ENCODE measurements around the gene FHOD3.

The FHOD3 gene

DNA sequence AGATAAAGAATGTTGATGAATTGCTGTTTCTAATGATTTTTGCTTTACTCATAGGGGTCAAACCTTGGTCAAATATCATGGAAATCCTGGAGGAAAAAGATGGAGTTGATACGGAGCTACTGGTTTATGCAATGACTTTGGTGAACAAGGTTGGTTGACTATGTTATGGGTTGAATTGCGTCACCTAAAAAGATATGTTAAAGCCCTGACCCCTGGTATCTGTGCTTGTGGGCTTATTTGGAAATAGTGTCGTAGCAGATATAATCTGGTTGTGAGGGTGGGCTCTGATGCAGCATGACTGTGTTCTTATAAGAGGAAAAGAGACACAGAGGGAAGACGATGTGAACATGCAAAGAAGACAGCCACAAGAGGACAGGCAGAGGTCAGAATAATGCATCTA lies 305.1 kb downstream of the FHOD3 start:
- no peak for DNase-seq

DNA sequence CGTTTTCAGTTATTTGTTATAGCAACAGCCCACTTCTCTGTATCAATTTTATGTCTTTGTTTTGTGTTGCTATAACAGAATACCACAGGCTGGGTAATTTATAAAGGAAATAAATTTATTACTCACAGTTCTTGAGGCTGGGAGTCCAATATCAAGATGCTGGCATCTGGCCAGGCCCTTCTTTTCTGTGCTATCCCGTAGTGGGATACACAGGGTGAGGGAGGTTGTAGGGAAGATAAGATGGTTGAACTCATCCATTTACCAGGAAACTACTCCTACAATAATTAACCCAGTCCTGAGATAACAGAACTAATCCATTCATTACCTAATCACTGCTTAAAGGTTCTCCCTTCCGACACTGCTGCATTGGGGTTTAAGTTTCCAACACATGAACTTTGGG lies 310.6 kb downstream of the FHOD3 start:
- DNase-seq: no peak

DNA sequence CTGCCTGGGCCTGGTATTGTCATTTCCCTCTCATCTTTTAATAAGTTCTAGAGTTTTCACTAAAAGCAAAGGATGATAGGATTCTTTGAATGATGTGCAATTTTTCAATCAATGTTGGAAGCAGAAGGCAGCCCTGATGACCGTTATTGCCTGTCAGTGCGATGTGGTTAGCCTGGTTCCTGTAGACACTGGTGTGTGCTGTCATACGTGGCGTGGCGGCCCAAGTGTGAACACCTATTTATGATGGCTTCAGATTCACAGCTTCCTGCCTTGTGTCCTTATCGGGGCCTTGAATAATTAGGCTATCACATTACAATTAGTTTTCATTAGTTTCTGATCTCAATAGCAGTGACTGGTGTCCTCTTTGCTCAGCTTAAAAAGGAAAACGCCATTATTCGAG lies 312.7 kb downstream of the FHOD3 start:
- DNase-seq: no peak

- DNase-seq: no peak
These were observed 313.1 kb downstream of the FHOD3 start for GRCh38 chr18:36610661-36611060.

- DNase-seq: no peak
These were observed 315.6 kb downstream of the FHOD3 start for GRCh38 chr18:36613069-36613468.

GRCh38 chr18:36613810-36614209 lies 316.3 kb downstream of the FHOD3 start:
- no peak for DNase-seq

GRCh38 chr18:36620788-36621187 lies 323.3 kb downstream of the FHOD3 start:
- no peak for DNase-seq

GRCh38 chr18:36622610-36623009 lies 325.1 kb downstream of the FHOD3 start:
- no peak for DNase-seq

DNA sequence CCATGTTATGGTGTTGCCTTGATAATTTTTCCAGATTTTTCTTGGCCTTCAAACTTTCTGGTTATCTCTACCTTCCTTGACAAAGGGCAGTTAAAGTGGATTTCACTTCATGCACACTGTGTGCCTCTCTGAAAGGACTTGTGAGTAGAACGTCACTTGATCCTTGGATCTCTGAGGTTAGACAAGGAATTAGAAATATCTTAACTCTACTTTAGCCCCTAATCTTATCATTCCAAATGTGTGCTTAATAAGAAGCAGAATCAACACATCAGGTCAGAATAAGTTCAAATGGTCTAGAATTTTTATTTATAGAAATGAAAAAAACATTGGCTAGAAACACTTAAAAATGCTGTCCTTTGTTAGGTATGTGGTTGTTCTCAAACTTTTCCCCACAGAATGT lies 325.6 kb downstream of the FHOD3 start:
- DNase-seq: no peak

GRCh38 chr18:36623681-36624190 lies 326.2 kb downstream of the FHOD3 start:
- DNase-seq: no peak

DNA sequence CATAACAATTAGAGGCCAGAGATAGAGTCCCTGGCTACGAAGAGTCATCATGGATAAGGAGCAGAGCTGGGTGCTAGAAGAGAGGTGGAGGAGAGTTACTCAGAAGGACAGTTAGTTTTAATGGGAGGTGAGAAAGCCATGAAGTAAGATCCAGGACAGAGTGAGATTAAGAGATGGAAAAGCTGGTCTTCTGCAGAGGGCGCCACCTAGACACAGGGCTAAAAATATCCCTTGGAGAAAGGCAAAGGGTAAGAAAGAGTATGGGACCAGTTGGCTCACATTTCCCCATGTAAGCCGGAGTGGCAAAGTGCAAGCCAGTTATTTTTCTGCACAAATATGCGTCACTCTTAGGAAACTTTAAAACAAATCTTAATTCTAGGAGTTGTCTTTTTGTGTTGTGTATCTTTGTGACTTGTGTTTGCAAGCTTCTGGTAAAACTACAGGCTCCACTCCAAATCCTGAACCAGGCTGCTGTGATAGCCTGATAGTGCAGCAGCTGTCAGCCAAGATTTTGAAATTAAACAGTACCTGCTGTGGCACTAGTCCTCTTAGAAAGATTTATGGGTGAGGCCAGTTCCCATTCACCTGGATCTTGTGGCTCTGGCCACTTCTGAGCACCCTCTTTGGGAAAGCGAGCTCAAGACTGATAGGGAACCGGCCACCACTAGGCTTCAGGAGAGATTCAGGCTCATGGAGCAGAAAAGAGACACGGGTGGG lies 327.1 kb downstream of the FHOD3 start:
- no peak for DNase-seq

DNA sequence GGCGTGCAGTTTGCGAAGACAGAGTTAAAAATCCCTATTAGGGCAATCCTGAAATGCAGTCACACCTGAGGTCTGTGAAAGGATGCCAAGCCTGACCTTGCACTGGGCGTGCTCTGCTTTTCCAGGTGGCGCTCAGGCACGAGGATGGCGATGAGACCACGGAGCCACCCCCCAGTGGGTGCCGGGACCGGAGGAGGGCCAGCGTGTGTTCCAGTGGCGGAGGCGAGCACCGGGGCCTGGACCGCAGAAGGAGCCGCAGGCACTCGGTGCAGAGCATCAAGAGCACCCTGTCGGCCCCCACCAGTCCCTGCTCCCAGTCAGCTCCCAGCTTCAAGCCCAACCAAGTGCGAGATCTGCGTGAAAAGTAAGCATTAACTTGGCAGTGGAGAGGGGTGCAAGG lies 327.9 kb downstream of the FHOD3 start:
- no peak for DNase-seq

GRCh38 chr18:36627637-36628036 lies 330.1 kb downstream of the FHOD3 start:
- DNase-seq: no peak

DNA sequence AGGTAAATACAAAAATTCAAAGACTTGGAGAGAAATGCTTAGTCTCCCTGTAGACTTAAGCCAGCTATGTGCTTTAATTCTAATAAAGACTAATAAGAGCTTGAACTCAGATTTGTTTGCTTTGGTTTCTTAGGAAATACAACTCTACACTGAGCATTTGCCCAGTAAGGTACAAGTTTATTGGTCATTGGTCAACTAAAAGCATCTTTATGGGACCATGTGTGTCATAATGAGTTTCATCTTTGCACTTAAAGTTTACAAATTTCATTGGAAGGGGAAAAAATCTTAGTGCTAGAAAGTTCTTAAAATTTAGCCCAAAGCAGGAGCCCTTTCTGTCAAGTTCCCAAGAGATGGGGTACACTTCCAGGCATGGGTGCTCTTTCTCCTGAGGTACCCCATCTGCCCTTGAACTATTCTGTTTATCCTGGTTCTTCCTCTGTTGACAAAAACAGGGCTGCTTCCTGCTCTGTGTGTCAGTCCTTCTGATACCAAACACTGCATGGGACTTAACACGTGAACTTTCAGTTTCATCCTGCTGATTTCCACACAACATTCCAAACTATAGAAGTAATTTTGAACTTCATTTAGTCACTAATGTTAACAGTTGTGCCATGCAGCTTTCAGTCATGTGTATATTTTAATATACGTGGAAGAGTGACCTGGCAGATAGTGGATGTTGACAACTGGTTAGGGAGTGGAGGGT lies 331.1 kb downstream of the FHOD3 start:
- no peak for DNase-seq

- no peak for DNase-seq
These were observed 331.6 kb downstream of the FHOD3 start for GRCh38 chr18:36629138-36629530.

DNA sequence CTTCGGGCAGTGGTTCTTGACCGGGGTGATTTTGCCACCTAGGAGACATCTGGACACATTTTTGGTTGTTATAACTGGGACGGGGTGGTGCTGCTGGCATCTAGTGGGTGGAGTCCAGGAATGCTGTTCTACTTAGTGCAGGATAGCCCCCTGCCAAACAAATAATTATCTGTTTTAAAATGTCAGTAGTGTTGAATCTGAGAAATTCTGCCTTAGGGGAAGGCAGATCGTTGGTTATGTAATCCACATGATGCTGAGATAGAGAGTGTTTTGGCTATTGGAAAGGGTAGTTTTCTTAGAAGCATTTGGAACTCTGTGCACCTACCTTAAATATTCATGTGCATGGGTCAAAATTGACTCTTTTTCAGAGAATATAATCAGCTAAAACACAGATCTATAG lies 332.3 kb downstream of the FHOD3 start:
- DNase-seq: no peak

DNA sequence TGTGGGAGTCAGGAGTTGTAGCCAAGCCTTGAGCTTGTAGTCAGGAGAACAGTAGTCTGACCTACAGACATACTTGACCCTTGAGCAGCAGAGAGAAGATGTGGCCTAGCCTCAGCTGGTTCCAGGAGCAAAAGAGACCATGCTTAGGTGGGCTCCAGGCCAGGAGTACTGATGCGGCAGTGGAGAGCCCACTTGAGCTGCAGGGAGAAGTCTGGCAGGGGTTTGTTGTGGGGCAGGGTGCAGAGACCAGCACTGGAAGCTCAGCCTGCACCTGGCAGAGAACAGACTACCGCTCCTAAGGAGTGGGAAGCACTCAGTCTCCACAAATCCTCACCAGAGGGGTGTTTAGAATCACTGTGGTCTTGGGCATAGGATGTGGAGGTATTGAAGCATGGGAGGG lies 333.4 kb downstream of the FHOD3 start:
- DNase-seq: no peak

DNA sequence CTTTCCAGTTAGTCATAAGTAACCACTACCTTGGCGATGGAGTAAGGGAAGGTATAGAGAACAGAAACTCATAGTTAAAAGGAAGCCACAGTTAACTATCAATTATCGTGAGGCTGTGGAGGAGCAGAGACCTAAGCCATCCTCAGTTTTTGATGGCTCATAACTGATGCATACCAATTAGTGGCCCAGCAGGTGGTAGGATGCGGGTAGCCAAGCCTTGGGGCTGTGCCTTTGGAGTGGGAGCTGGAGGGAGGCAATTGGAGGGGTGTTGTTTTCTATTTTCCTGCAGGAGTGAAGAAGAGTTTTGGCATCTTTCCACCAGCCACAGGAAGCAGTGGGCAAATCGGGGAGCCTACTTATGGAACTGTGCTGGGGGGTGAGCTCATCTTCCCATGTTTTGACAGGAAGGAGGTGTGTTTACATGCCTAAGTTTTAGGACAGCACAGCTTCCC lies 336.5 kb downstream of the FHOD3 start:
- no peak for DNase-seq

DNA sequence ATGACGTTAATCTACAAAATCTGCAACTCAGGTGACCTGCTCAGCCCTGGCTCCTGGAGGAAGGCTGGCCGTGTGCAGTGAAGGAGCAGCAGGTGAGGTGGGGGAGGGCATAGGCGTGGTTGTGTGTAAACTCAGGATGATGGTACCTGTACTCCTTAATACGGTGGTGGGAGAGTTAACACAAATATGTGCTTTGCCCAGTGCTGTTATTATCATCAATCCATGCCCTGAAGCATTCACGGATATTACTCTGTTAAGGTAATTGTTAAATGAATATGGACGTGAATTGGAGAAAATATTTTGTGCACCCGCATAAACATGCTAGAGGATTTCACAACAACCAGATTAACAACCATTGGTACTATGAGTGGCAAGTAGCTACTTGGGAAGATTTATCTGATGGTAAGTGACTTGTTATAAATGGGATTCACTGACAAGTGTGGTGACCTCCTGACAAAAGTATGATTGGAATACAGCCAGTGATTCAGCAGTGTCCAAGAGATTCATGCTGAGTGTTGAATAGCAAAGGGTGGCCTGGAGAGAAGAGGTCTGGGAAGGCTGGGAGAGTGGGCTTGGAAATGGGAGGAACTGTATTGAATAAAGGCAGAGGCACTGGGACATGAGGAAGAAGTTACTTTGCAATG lies 337.2 kb downstream of the FHOD3 start:
- no peak for DNase-seq

GRCh38 chr18:36635414-36636096 lies 338.0 kb downstream of the FHOD3 start:
- no peak for DNase-seq

- DNase-seq: no peak
These were observed 338.8 kb downstream of the FHOD3 start for GRCh38 chr18:36636237-36636817.

DNA sequence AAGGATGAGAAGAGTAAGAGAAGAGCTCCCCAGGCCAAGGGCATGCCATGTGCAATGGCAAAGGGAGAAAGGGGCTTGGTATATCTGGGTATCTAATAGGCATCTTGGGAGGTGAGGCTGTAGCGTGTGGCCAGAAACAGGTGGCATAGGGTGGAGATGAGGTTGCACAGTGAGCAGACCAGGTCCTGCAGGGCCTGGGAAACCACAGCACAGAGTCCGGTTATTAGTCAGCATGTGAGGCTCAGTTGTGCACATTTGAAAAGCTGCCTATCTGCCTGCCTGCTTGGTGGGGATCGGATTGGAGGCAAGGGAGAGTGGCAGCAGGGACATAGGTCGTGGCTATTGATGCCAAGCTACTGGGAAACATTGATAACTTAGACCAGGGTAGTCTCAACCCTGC lies 340.7 kb downstream of the FHOD3 start:
- DNase-seq: no peak

All from NCI-H526 (cell line).